ENCODE measurements around the gene MICOS13. TPM values are rescaled to one million over a fixed set of nuclear protein-coding genes. Genes with fewer than 3 reads are reported as not detected.

Gene MICOS13
- total and polyA plus RNA-seq, 2 donors from 2014 or later: 74.6 to 244 TPM

GRCh38 chr19:5696196-5697021 lies 16.1 kb upstream of the MICOS13 start:
- FAIRE-seq (no peak), DNase-seq (no peak)
- intact Hi-C loops (cut with DNase I): no loop called here
- no peaks in the 10 kb centered on the region for H3K9me3 ChIP-seq (ENCODE audit: control insufficient read depth in 2 of 3, insufficient read depth in 1 of 3, low read length in 3 of 3)
- TF ChIP-seq CTCF (IDR thresholded peaks at IDR 0.05; ENCODE audit: borderline replicate concordance, extremely low read depth, insufficient read depth): no peak
- H3K27me3 ChIP-seq (ENCODE audit: control insufficient read depth, insufficient read depth, low read length): no peaks in the 10 kb centered on the region
- no peak overlapping the region for H3K27ac ChIP-seq (ENCODE audit: low read depth in 2 of 2, low read length in 2 of 2)
- H3K4me3 ChIP-seq (ENCODE audit: low read length in 3 of 3): no peak overlapping the region
- peaks cover 2 to 28% (median 15%) of the 10 kb centered on the region in 3 donors for H3K36me3 ChIP-seq (ENCODE audit: control insufficient read depth in 2 of 3, insufficient read depth in 3 of 3, low read length in 3 of 3)
- no peak overlapping the region for H3K9ac ChIP-seq (ENCODE audit: low read length in 3 of 3)
- peaks cover 0 to 9% (median 4%) of the 10 kb centered on the region in 3 donors for H3K4me1 ChIP-seq (ENCODE audit: control insufficient read depth in 2 of 3, insufficient read depth in 2 of 3, low read depth in 1 of 3, low read length in 3 of 3)

- intact Hi-C loops (cut with DNase I): no loop called here
- Histone ChIP-seq H3K4me1 (ENCODE audit: control insufficient read depth in 2 of 3, insufficient read depth in 2 of 3, low read depth in 1 of 3, low read length in 3 of 3) (peaks cover 0 to 9% (median 4%) of the 10 kb centered on the region in 3 donors), H3K9me3 (ENCODE audit: control insufficient read depth in 2 of 3, insufficient read depth in 1 of 3, low read length in 3 of 3) (no peaks in the 10 kb centered on the region), H3K9ac (ENCODE audit: low read length in 3 of 3) (no peak overlapping the region), H3K27me3 (ENCODE audit: control insufficient read depth, insufficient read depth, low read length) (no peaks in the 10 kb centered on the region), H3K4me3 (ENCODE audit: low read length in 3 of 3) (no peak overlapping the region), H3K27ac (ENCODE audit: low read depth in 2 of 2, low read length in 2 of 2) (no peak overlapping the region), H3K36me3 (ENCODE audit: control insufficient read depth in 2 of 3, insufficient read depth in 3 of 3, low read length in 3 of 3) (peaks cover 2 to 28% (median 14%) of the 10 kb centered on the region in 3 donors)
- FAIRE-seq (no peak), DNase-seq (no peak)
- no peak for TF ChIP-seq CTCF (IDR thresholded peaks at IDR 0.05; ENCODE audit: borderline replicate concordance, extremely low read depth, insufficient read depth)
Observed at GRCh38 chr19:5695649-5696195, 15.4 kb upstream of the MICOS13 start.

- peaks cover 2 to 28% (median 12%) of the 10 kb centered on the region in 3 donors for H3K36me3 ChIP-seq (ENCODE audit: control insufficient read depth in 2 of 3, insufficient read depth in 3 of 3, low read length in 3 of 3)
- intact Hi-C loops (cut with DNase I): no loop called here
Observed at GRCh38 chr19:5694956-5695648, 14.8 kb upstream of the MICOS13 start.

More at GRCh38 chr19:5694956-5695648, 14.8 kb upstream of the MICOS13 start:
- H3K9ac ChIP-seq (ENCODE audit: low read length in 3 of 3): no peak overlapping the region
- H3K9me3 ChIP-seq (ENCODE audit: control insufficient read depth in 2 of 3, insufficient read depth in 1 of 3, low read length in 3 of 3): no peaks in the 10 kb centered on the region
- no peak overlapping the region for H3K4me3 ChIP-seq (ENCODE audit: low read length in 3 of 3)
- no peaks in the 10 kb centered on the region for H3K27me3 ChIP-seq (ENCODE audit: control insufficient read depth, insufficient read depth, low read length)
- no peak for TF ChIP-seq CTCF (IDR thresholded peaks at IDR 0.05; ENCODE audit: borderline replicate concordance, extremely low read depth, insufficient read depth)
- DNase-seq: no peak
- no peak for FAIRE-seq
- H3K27ac ChIP-seq (ENCODE audit: low read depth in 2 of 2, low read length in 2 of 2): no peak overlapping the region
- H3K4me1 ChIP-seq (ENCODE audit: control insufficient read depth in 2 of 3, insufficient read depth in 2 of 3, low read depth in 1 of 3, low read length in 3 of 3): peaks cover 0 to 9% (median 4%) of the 10 kb centered on the region in 3 donors

Data from kidney (tissue), 14 donors.